ENCODE measurements around the gene FHOD3.

FHOD3 gene

GRCh38 chr18:36602620-36603019 lies 305.1 kb downstream of the FHOD3 start:
- DNase-seq = no peak

- DNase-seq = no peak
These were observed 310.6 kb downstream of the FHOD3 start for GRCh38 chr18:36608107-36608506.

- no peak for DNase-seq
These were observed 312.7 kb downstream of the FHOD3 start for GRCh38 chr18:36610258-36610657.

GRCh38 chr18:36610661-36611060 lies 313.1 kb downstream of the FHOD3 start:
- DNase-seq = no peak

- DNase-seq = no peak
These were observed 315.6 kb downstream of the FHOD3 start for GRCh38 chr18:36613069-36613468.

GRCh38 chr18:36613810-36614209 lies 316.3 kb downstream of the FHOD3 start:
- DNase-seq = no peak

GRCh38 chr18:36620788-36621187 lies 323.3 kb downstream of the FHOD3 start:
- DNase-seq = no peak

- DNase-seq = no peak
These were observed 325.1 kb downstream of the FHOD3 start for GRCh38 chr18:36622610-36623009.

- DNase-seq = no peak
These were observed 325.6 kb downstream of the FHOD3 start for GRCh38 chr18:36623091-36623490.

- DNase-seq = no peak
These were observed 326.2 kb downstream of the FHOD3 start for GRCh38 chr18:36623681-36624190.

GRCh38 chr18:36624451-36625167 lies 327.1 kb downstream of the FHOD3 start:
- DNase-seq = no peak

GRCh38 chr18:36625386-36625785 lies 327.9 kb downstream of the FHOD3 start:
- DNase-seq = no peak

GRCh38 chr18:36627637-36628036 lies 330.1 kb downstream of the FHOD3 start:
- no peak for DNase-seq

GRCh38 chr18:36628435-36629137 lies 331.1 kb downstream of the FHOD3 start:
- DNase-seq = no peak

- DNase-seq = no peak
These were observed 331.6 kb downstream of the FHOD3 start for GRCh38 chr18:36629138-36629530.

- DNase-seq = no peak
These were observed 332.3 kb downstream of the FHOD3 start for GRCh38 chr18:36629836-36630235.

- no peak for DNase-seq
These were observed 333.4 kb downstream of the FHOD3 start for GRCh38 chr18:36630917-36631316.

GRCh38 chr18:36633961-36634412 lies 336.5 kb downstream of the FHOD3 start:
- no peak for DNase-seq

GRCh38 chr18:36634573-36635216 lies 337.2 kb downstream of the FHOD3 start:
- no peak for DNase-seq

- no peak for DNase-seq
These were observed 338.0 kb downstream of the FHOD3 start for GRCh38 chr18:36635414-36636096.

GRCh38 chr18:36636237-36636817 lies 338.8 kb downstream of the FHOD3 start:
- DNase-seq = no peak

- DNase-seq = no peak
These were observed 340.7 kb downstream of the FHOD3 start for GRCh38 chr18:36638224-36638623.
